H1 (cell line): ENCODE results near the gene TBCD. TPM values are rescaled to one million over a fixed set of nuclear protein-coding genes. Genes with fewer than 3 reads are reported as not detected.

Source experiments
- CHD7 ChIP-seq: fragments of 300-600 bp; sonication (generic); IDR thresholded peaks from 2 replicates; pipeline ENCODE4 v1.7.1; 2012; ENCODE audit warnings: low read length, moderate library complexity, mild to moderate bottlenecking, inconsistent platforms; ENCODE audit not compliant: insufficient replicate concordance
- GABPA ChIP-seq: IDR thresholded peaks from 2 replicates; pipeline ENCODE4 v1.6.1; 2011; ENCODE audit warnings: mild to moderate bottlenecking, low read length, moderate library complexity, borderline replicate concordance; ENCODE audit not compliant: insufficient read depth
- PHF8 ChIP-seq: fragments of 200-600 bp; sonication (generic); conservative IDR thresholded peaks from 2 replicates; pipeline ENCODE4 v1.7.1; 2012; ENCODE audit warnings: low read depth, mild to moderate bottlenecking, inconsistent platforms, low read length, moderate library complexity
- SIN3A ChIP-seq, 2 experiments: IDR thresholded peaks in 1 of 2; conservative IDR thresholded peaks in 1 of 2; 2 replicates each; pipeline ENCODE4 v1.6.1; 2011 to 2012; ENCODE audit warnings: low read length in 2 of 2, improper control_type of control experiment in 1 of 2, low read depth in 1 of 2, mild to moderate bottlenecking in 1 of 2
- SP2 ChIP-seq: IDR thresholded peaks from 2 replicates; pipeline ENCODE4 v1.6.1; 2012; ENCODE audit warnings: mild to moderate bottlenecking, low read length, inconsistent platforms
- TAF7 ChIP-seq: optimal IDR thresholded peaks from 2 replicates; pipeline ENCODE3; 2011; ENCODE audit warnings: low read depth, mild to moderate bottlenecking, inconsistent platforms, low read length, moderate library complexity, borderline replicate concordance
- YY1 ChIP-seq: IDR thresholded peaks from 2 replicates; pipeline ENCODE4 v1.6.1; 2011; ENCODE audit warnings: low read depth, mild to moderate bottlenecking, low read length
- polyA plus RNA-seq, 7 experiments: library from polyadenylated mRNA; depleted of rRNA in 3 of 7; stranded (reverse) in 5 of 7; unstranded in 2 of 7; fragments of >200 nt in 5 of 7; fragments of 200-250 nt in 2 of 7; gene quantifications; 1 replicate in 5 of 7; 2 replicates in 1 of 7; 4 replicates in 1 of 7; pipeline versions ENCODE4 v1.2.1 to v1.2.3, GENCODE V29; 2011 to 2013; ENCODE audit warnings: missing spikeins in 2 of 7, mixed read lengths in 2 of 7
- total RNA-seq: library from RNA; stranded (reverse); fragmentation: NEBNext Ultra II Directional; extraction: Animal tissue kit (Norgen Biotek cat#: 25700); gene quantifications from 2 replicates; pipeline ENCODE4 v1.2.1, GENCODE V29; 2021

The TBCD gene
- total and polyA plus RNA-seq, 2 of the 8 experiments (the other 6 are each of a cell fraction or from before 2014, with no cell fraction given): 118 to 162 TPM

GRCh38 chr17:82979718-82980117, 227.9 kb downstream of the TBCD start (continued):
- TF ChIP-seq CHD7: no peak
- TF ChIP-seq SP2: no peak
- no peak for TF ChIP-seq SIN3A (conservative IDR thresholded peaks at IDR 0.05 in 1 of 2, IDR thresholded peaks at IDR 0.05 in 1 of 2; ENCODE audit: low read depth in 1 of 2, low read length in 2 of 2)
- TF ChIP-seq TAF7: no peak
- TF ChIP-seq PHF8: no peak
- no peak for TF ChIP-seq GABPA
- TF ChIP-seq YY1: no peak
- TF ChIP-seq, all 59 proteins: peak for 0
